Measurements from ENCODE around the gene WNT2. TPM values are rescaled to one million over a fixed set of nuclear protein-coding genes. Genes with fewer than 3 reads are reported as not detected.
A peak's percentile ranks its signal among the peaks of the same experiment; 100 is the strongest.

Gene WNT2
- total and polyA plus RNA-seq, 5 donors = 0.57 to 4.4 (median 1.6) TPM

DNA sequence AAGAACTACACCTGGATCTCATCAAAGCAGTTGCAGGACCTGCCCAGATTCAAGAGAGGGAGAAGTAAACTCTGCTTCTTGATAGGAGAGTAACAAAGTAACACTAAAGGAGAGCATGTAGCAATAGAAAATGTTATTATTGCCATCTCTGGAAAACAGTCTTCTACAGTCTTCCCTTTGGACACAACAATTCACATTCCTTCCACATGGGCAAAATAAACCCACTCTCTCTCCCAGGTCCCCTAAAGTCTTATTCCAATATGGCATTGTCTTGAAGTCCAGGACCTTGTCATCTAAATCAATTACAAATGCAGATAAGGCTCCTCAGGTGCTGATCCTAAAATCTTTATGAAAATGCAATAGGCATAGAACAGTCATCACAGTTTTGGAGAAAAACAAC, 10.3 kb upstream of the WNT2 start:
- no peaks in the 10 kb centered on the region for H3K27me3 ChIP-seq (ENCODE audit: control insufficient read depth, insufficient read depth)
- ATAC-seq = no peak
- DNase-seq = no peak
- H3K4me1 ChIP-seq (ENCODE audit: control insufficient read depth, insufficient read depth, low read length) = no peaks in the 10 kb centered on the region
- no peak overlapping the region for H3K4me3 ChIP-seq (ENCODE audit: low read length)
- intact Hi-C loops (cut with DNase I) = no loop called here
- H3K9me3 ChIP-seq (ENCODE audit: control insufficient read depth, low read length) = peaks cover 2% of the 10 kb centered on the region
- H3K27ac ChIP-seq (ENCODE audit: low read length) = no peak overlapping the region

DNA sequence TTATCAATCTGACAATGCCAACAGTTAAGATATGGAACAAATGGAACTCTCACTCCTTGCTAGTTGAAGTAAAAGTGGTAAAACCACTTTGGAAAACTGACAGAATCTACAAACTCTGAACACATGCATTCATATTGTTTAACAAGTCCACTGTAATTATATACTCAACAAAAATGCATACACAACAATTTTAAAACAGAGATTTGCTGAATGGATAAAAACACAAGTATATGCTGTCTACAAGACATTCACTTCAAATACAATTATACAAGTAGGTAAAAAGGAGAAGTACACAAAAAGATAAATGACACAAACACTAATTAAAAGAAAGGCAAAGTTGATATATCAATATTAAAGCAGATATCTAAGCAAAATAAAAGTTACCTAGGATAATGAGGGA, 9.2 kb upstream of the WNT2 start:
- Histone ChIP-seq H3K4me1 (ENCODE audit: control insufficient read depth, insufficient read depth, low read length) (no peaks in the 10 kb centered on the region), H3K9me3 (ENCODE audit: control insufficient read depth, low read length) (peaks cover 2% of the 10 kb centered on the region), H3K27ac (ENCODE audit: low read length) (no peak overlapping the region), H3K4me3 (ENCODE audit: low read length) (no peak overlapping the region), H3K27me3 (ENCODE audit: control insufficient read depth, insufficient read depth) (no peaks in the 10 kb centered on the region)
- intact Hi-C loops (cut with DNase I) = no loop called here
- ATAC-seq (no peak), DNase-seq (no peak)

DNA sequence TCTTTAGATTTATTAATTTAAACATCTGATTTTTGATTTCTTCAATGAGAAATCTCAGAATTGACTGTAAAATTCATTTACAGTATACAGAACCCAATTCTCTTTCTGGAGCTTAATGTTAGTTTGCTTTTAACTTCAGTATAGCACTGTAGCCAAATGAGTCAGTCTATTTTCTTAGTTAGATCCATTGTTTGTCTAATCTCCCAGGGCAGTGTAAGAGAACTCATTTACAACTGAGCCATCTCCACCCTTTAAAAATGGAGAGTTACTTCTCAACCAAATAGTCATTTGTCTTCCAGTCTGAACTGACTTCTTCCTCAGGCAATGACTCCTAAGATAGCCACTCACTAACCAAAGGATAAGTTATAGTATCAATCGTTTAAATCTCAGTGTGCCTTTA, 3.0 kb upstream of the WNT2 start:
- Histone ChIP-seq H3K9me3 (ENCODE audit: control insufficient read depth, low read length) (no peaks in the 10 kb centered on the region), H3K4me3 (ENCODE audit: low read length) (no peak overlapping the region), H3K27ac (ENCODE audit: low read length) (no peak overlapping the region), H3K4me1 (ENCODE audit: control insufficient read depth, insufficient read depth, low read length) (no peaks in the 10 kb centered on the region), H3K27me3 (ENCODE audit: control insufficient read depth, insufficient read depth) (no peaks in the 10 kb centered on the region)
- WGBS = 80% methylated on average over 1 of the region's 1 CpG
- ATAC-seq (peak in 1 of 2 donors; percentile 30), DNase-seq (no peak)
- intact Hi-C loops (cut with DNase I) = no loop called here

DNA sequence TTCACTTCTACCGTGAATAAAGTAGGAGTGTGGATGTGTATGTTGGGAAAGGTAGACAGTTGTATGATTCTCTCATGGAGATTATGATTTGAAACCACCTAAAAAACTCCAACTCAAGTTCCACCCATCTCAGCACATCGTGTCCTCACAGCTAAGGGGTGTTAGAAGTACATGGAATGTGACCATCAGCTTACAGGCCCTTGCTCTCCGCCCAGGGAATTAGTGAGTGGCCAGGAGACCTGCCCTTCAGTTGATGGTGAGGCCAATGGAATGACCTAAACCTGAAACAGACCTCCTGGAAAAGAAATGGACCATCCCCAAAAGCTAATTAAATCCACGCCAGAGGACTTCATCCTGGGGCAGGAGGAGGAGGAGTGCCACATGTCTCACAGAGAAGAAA, 2.1 kb upstream of the WNT2 start:
- H3K9me3 ChIP-seq (ENCODE audit: control insufficient read depth, low read length) = no peaks in the 10 kb centered on the region
- no peak overlapping the region for H3K27ac ChIP-seq (ENCODE audit: low read length)
- ATAC-seq = peak; percentile 19 to 79
- intact Hi-C loops (cut with DNase I) = no loop called here
- DNase-seq = peak in 2 of 3 donors; percentile 36 to 46
- WGBS = 49% methylated on average over 4 of the region's 4 CpGs
- H3K27me3 ChIP-seq (ENCODE audit: control insufficient read depth, insufficient read depth) = no peaks in the 10 kb centered on the region
- H3K4me3 ChIP-seq (ENCODE audit: low read length) = peak overlapping the region; percentile 15
- no peaks in the 10 kb centered on the region for H3K4me1 ChIP-seq (ENCODE audit: control insufficient read depth, insufficient read depth, low read length)

DNA sequence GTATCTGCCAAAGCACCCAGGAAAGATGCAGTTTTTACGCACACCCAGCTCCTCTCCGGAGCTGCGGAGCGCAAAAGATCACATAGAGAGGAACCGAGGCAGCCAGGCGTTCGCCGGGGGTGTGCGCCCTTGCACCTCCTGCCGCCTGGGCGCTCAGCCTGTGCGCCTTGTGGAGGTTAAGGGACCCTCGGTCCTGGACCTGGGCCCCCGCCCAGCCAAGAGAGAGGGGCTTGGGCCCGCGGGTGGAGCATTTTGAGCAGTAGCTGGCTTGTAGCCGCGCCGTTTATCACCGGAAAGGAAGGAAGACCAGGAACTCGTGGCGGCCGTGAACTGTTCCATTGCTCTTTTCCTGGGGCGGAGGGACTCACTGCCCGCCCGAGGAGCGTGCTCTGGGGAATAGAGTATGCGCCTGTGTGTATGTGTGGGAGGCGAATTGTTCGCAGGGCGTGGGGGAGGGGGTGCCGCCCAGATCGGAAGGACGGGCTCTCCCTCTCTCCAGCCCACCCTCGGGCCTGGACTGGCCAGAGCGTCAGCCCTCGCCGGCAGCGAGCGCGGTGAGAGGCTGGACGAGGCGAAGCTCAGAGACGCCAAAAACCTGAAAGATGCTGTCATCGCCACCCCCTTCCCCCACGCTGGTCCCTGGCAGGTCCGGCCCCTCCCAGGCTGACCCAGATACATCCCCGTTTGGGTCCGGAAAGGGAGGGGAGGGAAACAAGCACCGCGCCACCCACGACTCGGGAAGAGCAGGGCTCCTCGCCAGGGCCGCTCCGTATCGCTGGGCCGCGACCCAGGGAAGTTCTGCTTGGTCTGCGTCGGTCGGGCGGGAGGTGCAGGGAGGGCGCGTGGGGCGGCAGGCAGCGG, 1.2 kb upstream of the WNT2 start:
- H3K27me3 ChIP-seq (ENCODE audit: control insufficient read depth, insufficient read depth) = no peaks in the 10 kb centered on the region
- ATAC-seq (peak; percentile 93), DNase-seq (peak; percentile 83 to 87 (median 86))
- H3K27ac ChIP-seq (ENCODE audit: low read length) = no peak overlapping the region
- H3K4me3 ChIP-seq (ENCODE audit: low read length) = peak overlapping the region; percentile 15
- intact Hi-C loops (cut with DNase I) = no loop called here
- H3K4me1 ChIP-seq (ENCODE audit: control insufficient read depth, insufficient read depth, low read length) = no peaks in the 10 kb centered on the region
- under 1% methylated on average over 67 of the region's 67 CpGs for WGBS
- H3K9me3 ChIP-seq (ENCODE audit: control insufficient read depth, low read length) = no peaks in the 10 kb centered on the region

DNA sequence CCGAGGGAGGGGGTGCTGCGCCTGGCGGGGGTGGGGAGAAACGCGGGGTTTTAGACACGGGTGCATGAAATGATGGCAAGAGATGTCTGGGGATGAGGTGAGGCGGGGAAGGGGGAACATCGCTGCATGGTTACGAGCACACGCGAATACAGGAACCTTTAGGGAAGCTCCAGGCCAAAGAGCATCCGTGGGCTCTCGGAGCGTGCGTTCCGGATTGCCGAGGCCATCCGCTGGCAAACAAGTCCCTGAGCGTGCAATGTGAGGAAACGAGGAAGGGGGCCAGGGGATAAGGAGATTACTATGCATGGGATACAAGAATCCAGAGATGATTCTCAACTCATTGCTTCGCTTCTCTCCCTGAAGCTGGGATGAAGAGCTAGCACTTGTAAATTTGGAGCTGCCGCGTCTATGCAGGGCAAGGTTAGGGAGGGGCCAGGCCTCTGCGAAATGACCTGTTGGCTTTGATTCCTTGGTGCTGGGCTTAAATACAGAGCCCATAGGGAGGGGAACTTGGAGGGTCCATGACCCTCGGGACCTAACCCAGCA, 520 bp upstream of the WNT2 start:
- Histone ChIP-seq H3K4me3 (ENCODE audit: low read length) (peak overlapping the region; percentile 15), H3K4me1 (ENCODE audit: control insufficient read depth, insufficient read depth, low read length) (no peaks in the 10 kb centered on the region), H3K27me3 (ENCODE audit: control insufficient read depth, insufficient read depth) (no peaks in the 10 kb centered on the region), H3K27ac (ENCODE audit: low read length) (no peak overlapping the region), H3K9me3 (ENCODE audit: control insufficient read depth, low read length) (no peaks in the 10 kb centered on the region)
- DNase-seq = no peak
- ATAC-seq = peak in 1 of 2 donors; percentile 3
- WGBS = 1% methylated on average over 25 of the region's 25 CpGs
- intact Hi-C loops (cut with DNase I) = no loop called here

DNA sequence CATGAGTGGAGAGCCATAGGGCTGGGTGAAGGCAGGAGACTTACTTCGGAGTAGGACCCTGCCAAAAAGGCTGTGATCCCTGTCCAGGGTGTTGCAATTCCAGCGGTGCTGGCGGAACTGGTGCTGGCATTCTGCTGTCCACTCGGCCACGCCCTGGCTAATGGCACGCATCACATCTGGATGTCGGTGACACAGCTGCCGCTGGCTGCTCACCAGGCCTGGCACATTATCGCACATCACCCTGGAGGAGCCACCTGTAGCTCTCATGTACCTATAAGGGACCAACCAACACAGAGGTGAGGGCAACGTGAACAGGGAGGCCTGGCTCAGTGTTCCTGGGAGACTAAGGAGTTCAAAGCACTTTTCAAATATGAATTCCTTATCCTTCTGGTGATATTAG, 2.3 kb downstream of the WNT2 start:
- DNase-seq (no peak), ATAC-seq (no peak)
- 91% methylated on average over 10 of the region's 10 CpGs for WGBS
- H3K4me1 ChIP-seq (ENCODE audit: control insufficient read depth, insufficient read depth, low read length) = no peaks in the 10 kb centered on the region
- intact Hi-C loops (cut with DNase I) = no loop called here
- no peaks in the 10 kb centered on the region for H3K27me3 ChIP-seq (ENCODE audit: control insufficient read depth, insufficient read depth)
- no peaks in the 10 kb centered on the region for H3K9me3 ChIP-seq (ENCODE audit: control insufficient read depth, low read length)
- H3K4me3 ChIP-seq (ENCODE audit: low read length) = no peak overlapping the region
- H3K27ac ChIP-seq (ENCODE audit: low read length) = no peak overlapping the region

DNA sequence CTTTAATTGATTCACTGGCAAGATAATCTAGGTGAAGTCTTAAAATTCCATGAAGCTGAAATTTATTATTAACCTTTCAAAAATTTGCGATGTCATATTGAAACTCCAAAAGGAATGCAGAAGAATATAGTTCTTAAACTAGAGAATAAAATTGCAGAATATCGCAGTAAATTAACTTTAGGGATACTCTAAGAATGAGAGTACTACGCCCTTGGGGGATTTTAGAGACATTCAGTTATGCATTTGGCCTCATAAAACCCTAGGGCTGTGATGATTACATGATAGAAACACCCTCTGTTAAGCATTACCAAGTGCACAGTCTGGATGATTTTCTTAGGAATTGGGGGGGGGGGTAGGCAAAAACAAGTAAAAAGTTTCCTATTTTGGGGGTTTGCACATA, 3.7 kb downstream of the WNT2 start:
- no peaks in the 10 kb centered on the region for H3K4me1 ChIP-seq (ENCODE audit: control insufficient read depth, insufficient read depth, low read length)
- no peaks in the 10 kb centered on the region for H3K9me3 ChIP-seq (ENCODE audit: control insufficient read depth, low read length)
- H3K27me3 ChIP-seq (ENCODE audit: control insufficient read depth, insufficient read depth) = no peaks in the 10 kb centered on the region
- WGBS = 89% methylated on average over 3 of the region's 3 CpGs
- no peak overlapping the region for H3K27ac ChIP-seq (ENCODE audit: low read length)
- no peak overlapping the region for H3K4me3 ChIP-seq (ENCODE audit: low read length)
- no peak for ATAC-seq
- no peak for DNase-seq
- intact Hi-C loops (cut with DNase I) = no loop called here

DNA sequence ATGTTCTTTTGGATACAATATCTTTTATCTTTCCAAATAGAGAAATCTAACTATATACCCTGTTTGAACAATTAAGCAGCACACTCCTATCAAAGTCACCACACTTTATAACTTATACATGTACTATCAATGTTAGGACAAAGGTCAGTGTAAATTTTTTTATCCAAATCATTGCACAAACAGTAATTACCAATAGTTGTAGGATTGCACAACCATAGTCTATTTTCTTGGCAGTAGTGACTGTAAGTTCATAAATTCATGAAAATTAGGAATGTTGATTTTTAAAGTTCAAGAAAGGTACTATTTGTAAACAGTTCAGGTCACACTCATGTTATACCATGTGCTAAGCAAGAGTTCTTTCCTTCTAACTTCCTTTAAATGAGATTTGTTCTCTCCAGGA, 9.3 kb downstream of the WNT2 start:
- DNase-seq (no peak), ATAC-seq (no peak)
- Histone ChIP-seq H3K27ac (ENCODE audit: low read length) (no peak overlapping the region), H3K27me3 (ENCODE audit: control insufficient read depth, insufficient read depth) (no peaks in the 10 kb centered on the region), H3K4me1 (ENCODE audit: control insufficient read depth, insufficient read depth, low read length) (no peaks in the 10 kb centered on the region), H3K4me3 (ENCODE audit: low read length) (no peak overlapping the region), H3K9me3 (ENCODE audit: control insufficient read depth, low read length) (no peaks in the 10 kb centered on the region)
- intact Hi-C loops (cut with DNase I) = no loop called here

DNA sequence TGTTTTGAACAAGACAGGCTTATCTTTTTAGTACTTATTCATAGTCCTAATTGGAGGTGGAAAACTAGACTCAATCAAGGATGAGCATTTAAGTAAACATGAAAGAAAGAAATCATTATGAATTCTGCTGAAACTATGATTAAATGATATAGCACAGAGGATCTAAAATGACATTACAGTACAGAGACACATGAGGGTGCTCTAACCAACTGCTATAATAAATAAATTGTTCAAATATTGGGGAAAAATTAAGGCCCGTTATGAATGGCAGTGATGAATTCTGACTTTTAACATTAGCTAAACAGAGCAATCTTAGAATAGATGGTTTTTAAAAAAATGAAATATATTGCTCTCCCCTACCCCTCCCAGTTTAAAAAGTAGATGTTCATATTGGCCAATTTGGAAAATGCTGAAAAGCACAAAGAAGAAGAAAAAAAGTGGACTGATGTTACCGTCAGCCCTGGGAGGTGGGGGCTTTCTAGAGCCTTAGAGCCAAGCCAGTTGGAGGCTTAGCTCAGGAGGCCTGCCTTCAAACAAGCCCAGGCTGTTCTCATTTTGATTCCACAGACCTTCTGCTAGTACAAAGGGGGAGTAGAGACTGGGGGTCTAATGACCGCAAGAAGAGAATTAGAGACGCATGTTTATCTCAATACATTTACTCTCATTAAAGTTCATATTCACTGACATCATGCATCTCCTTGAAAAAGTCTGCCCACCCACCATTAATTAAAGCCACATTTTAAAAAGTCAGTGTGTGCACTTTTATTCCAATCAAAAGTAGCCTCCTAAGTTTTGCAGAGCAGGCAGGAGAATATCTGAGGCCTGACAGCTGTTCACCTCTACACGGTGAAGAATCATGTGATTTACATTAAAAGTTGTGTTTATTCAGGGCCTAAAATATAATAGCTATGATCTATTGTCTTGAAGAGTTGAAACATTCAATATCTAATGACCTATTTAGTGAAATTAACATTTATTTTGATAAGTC, 10.0 kb downstream of the WNT2 start:
- DNase-seq = no peak
- no peaks in the 10 kb centered on the region for H3K4me1 ChIP-seq (ENCODE audit: control insufficient read depth, insufficient read depth, low read length)
- H3K27me3 ChIP-seq (ENCODE audit: control insufficient read depth, insufficient read depth) = no peaks in the 10 kb centered on the region
- H3K27ac ChIP-seq (ENCODE audit: low read length) = no peak overlapping the region
- no peak overlapping the region for H3K4me3 ChIP-seq (ENCODE audit: low read length)
- WGBS = 71% methylated on average over 5 of the region's 5 CpGs
- H3K9me3 ChIP-seq (ENCODE audit: control insufficient read depth, low read length) = no peaks in the 10 kb centered on the region
- intact Hi-C loops (cut with DNase I) = no loop called here
- ATAC-seq = no peak

DNA sequence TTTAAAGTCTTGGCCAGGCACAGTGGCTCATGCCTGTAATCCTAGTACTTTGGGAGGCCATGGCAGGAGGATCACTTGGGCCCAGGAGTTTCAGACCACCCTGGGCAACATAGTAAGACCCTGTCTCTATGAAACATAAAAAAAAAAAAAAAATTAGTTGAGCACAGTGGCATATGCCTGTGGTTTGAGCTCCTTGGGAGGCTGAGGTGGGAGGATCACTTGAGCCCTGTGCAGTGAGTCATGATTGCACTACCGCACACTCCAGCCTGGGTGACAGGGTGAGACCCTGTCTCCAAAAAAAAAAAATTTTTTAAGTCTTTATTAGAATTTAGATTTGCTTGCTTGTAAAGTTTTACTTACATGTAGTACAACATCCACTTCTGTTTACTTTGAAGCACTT, 14.0 kb downstream of the WNT2 start:
- H3K27me3 ChIP-seq (ENCODE audit: control insufficient read depth, insufficient read depth) = no peaks in the 10 kb centered on the region
- H3K4me1 ChIP-seq (ENCODE audit: control insufficient read depth, insufficient read depth, low read length) = no peaks in the 10 kb centered on the region
- H3K27ac ChIP-seq (ENCODE audit: low read length) = no peak overlapping the region
- H3K4me3 ChIP-seq (ENCODE audit: low read length) = no peak overlapping the region
- WGBS = 95% methylated on average over 1 of the region's 1 CpG
- no peaks in the 10 kb centered on the region for H3K9me3 ChIP-seq (ENCODE audit: control insufficient read depth, low read length)
- ATAC-seq (no peak), DNase-seq (no peak)
- intact Hi-C loops (cut with DNase I) = no loop called here
